Middle frontal gyrus (tissue), 1 donor: Measurements from ENCODE around the gene CENATAC.
"Not testable (repeated sequence)": the region's sequence is repeated elsewhere in the genome, so short reads cannot be mapped to it uniquely, and the experiment has no call there.

Experiments
- DNase-seq: peaks from one replicate; pipeline ENCODE4 v3.0.0-alpha.2; 2015; ENCODE audit warnings: low spot score; ENCODE audit errors: extremely low spot score

Gene CENATAC

GRCh38 chr11:119052163-119052814, 54.4 kb downstream of the CENATAC start:
- no peak for DNase-seq

- DNase-seq, result no peak
Measured at GRCh38 chr11:119054418-119054817, 56.5 kb downstream of the CENATAC start.

GRCh38 chr11:119055901-119056300, 58.0 kb downstream of the CENATAC start:
- DNase-seq, result no peak

GRCh38 chr11:119056421-119056999, 58.6 kb downstream of the CENATAC start:
- DNase-seq, result no peak

GRCh38 chr11:119057000-119057769, 59.2 kb downstream of the CENATAC start, which contains the start of gene HYOU1:
Gene HYOU1, minus strand, starts transcription at chr11:119057205. Its CDS starts 1,045 bp downstream, at chr11:119056160.
- DNase-seq, result peak; percentile 89

- not testable (repeated sequence) for DNase-seq
Measured at GRCh38 chr11:119059128-119059527, 61.2 kb downstream of the CENATAC start.

- no peak for DNase-seq
Measured at GRCh38 chr11:119061256-119061655, 63.3 kb downstream of the CENATAC start.

GRCh38 chr11:119062779-119063178, 64.8 kb downstream of the CENATAC start:
- no peak for DNase-seq

GRCh38 chr11:119065369-119065768, 67.4 kb downstream of the CENATAC start:
- DNase-seq, result no peak
